HG02970 (cell line): ENCODE data around the gene SLMAP.

Experiments
- ATAC-seq: cut with Tn5 transposase; IDR thresholded peaks from one replicate; pipeline ENCODE4 v1.9.1; 2021; ENCODE audit warnings: mild to moderate bottlenecking, moderate library complexity, moderate number of reproducible peaks; ENCODE audit not compliant: unreplicated experiment, low FRiP score

The SLMAP gene

GRCh38 chr3:57755741-57756527 lies at the start of gene SLMAP:
Gene SLMAP (plus strand): TSS chr3:57756309. CDS start chr3:57757652, 1,343 bp downstream.
- peak; percentile 78 for ATAC-seq

GRCh38 chr3:57706462-57706861 lies 49.6 kb upstream of the SLMAP start:
- no peak for ATAC-seq

GRCh38 chr3:57709031-57709430 lies 47.1 kb upstream of the SLMAP start:
- ATAC-seq, result no peak

GRCh38 chr3:57709559-57709958 lies 46.5 kb upstream of the SLMAP start:
- no peak for ATAC-seq

GRCh38 chr3:57715686-57716085 lies 40.4 kb upstream of the SLMAP start:
- no peak for ATAC-seq

GRCh38 chr3:57717205-57717868 lies 38.8 kb upstream of the SLMAP start:
- no peak for ATAC-seq

GRCh38 chr3:57718118-57718517 lies 38.0 kb upstream of the SLMAP start:
- no peak for ATAC-seq

GRCh38 chr3:57726397-57726796 lies 29.7 kb upstream of the SLMAP start:
- no peak for ATAC-seq

GRCh38 chr3:57727106-57727505 lies 29.0 kb upstream of the SLMAP start:
- no peak for ATAC-seq

- no peak for ATAC-seq
Measured at GRCh38 chr3:57729334-57730045, 26.6 kb upstream of the SLMAP start.

GRCh38 chr3:57730682-57731081 lies 25.4 kb upstream of the SLMAP start:
- no peak for ATAC-seq

GRCh38 chr3:57731311-57731710 lies 24.8 kb upstream of the SLMAP start:
- ATAC-seq, result no peak

- no peak for ATAC-seq
Measured at GRCh38 chr3:57733790-57734189, 22.3 kb upstream of the SLMAP start.

- no peak for ATAC-seq
Measured at GRCh38 chr3:57735405-57735804, 20.7 kb upstream of the SLMAP start.

GRCh38 chr3:57737840-57738239 lies 18.3 kb upstream of the SLMAP start:
- ATAC-seq, result no peak

- no peak for ATAC-seq
Measured at GRCh38 chr3:57738391-57738790, 17.7 kb upstream of the SLMAP start.

GRCh38 chr3:57740027-57740426 lies 16.1 kb upstream of the SLMAP start:
- no peak for ATAC-seq

- no peak for ATAC-seq
Measured at GRCh38 chr3:57743496-57743895, 12.6 kb upstream of the SLMAP start.

- ATAC-seq, result no peak
Measured at GRCh38 chr3:57745101-57745500, 11.0 kb upstream of the SLMAP start.

- ATAC-seq, result no peak
Measured at GRCh38 chr3:57746156-57747010, 9.7 kb upstream of the SLMAP start.
